Measurements from ENCODE around the gene CAT. TPM values are rescaled to one million over a fixed set of nuclear protein-coding genes. Genes with fewer than 3 reads are reported as not detected.
A peak's percentile ranks its signal among the peaks of the same experiment; 100 is the strongest.

The CAT gene
- total RNA-seq, 1 donor = 62.6 TPM

- Histone ChIP-seq H3K9me3 (ENCODE audit: low read depth, low read length) (no peaks in the 10 kb centered on the region), H3K79me2 (ENCODE audit: insufficient read depth, low read length) (no peaks in the 10 kb centered on the region), H3K4me1 (ENCODE audit: insufficient read depth, low read length) (peaks cover 7% of the 10 kb centered on the region), H3K4me2 (ENCODE audit: insufficient read depth, low read length) (no peak overlapping the region), H2AFZ (ENCODE audit: low read length) (no peak overlapping the region), H3K4me3 (ENCODE audit: insufficient read depth, low read length) (no peak overlapping the region), H3K36me3 (ENCODE audit: insufficient read depth, low read length) (no peaks in the 10 kb centered on the region), H3K27ac (ENCODE audit: low read depth, low read length) (no peak overlapping the region), H3K27me3 (ENCODE audit: insufficient read depth, low read length) (peaks cover 30% of the 10 kb centered on the region), H4K20me1 (ENCODE audit: insufficient read depth, low read length) (no peaks in the 10 kb centered on the region)
- no peak for TF ChIP-seq CTCF (IDR thresholded peaks at IDR 0.05; ENCODE audit: extremely low read depth, low read depth, low read length)
- DNase-seq (ENCODE audit: insufficient read length, low spot score, missing footprints) = peak; percentile 47
These were observed 40.3 kb downstream of the CAT start for GRCh38 chr11:34478845-34479663.

DNA sequence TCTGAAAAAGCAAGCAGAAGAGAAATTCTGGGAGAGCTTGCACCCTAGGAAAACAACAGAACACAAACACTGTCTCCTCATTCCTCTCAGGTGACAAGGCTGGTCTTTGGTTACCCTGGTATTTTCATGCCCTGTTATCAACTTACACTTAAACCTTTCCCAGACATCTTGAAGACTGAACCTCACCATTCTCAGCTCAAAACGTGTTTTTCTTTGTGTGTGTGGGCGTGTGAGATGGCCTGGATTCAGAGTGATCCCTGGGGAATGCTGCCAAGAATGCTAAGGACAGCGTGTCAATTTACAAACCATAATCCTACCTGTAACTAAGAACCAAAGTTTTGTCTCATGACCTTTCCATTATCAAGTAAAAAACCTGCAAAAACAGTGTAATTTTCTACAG, 41.6 kb downstream of the CAT start:
- no peak overlapping the region for H3K4me3 ChIP-seq (ENCODE audit: insufficient read depth, low read length)
- H3K27me3 ChIP-seq (ENCODE audit: insufficient read depth, low read length) = peaks cover 30% of the 10 kb centered on the region
- no peak overlapping the region for H2AFZ ChIP-seq (ENCODE audit: low read length)
- no peak for TF ChIP-seq CTCF (IDR thresholded peaks at IDR 0.05; ENCODE audit: extremely low read depth, low read depth, low read length)
- H4K20me1 ChIP-seq (ENCODE audit: insufficient read depth, low read length) = no peaks in the 10 kb centered on the region
- H3K9me3 ChIP-seq (ENCODE audit: low read depth, low read length) = no peaks in the 10 kb centered on the region
- H3K27ac ChIP-seq (ENCODE audit: low read depth, low read length) = no peak overlapping the region
- no peak overlapping the region for H3K4me2 ChIP-seq (ENCODE audit: insufficient read depth, low read length)
- peaks cover 7% of the 10 kb centered on the region for H3K4me1 ChIP-seq (ENCODE audit: insufficient read depth, low read length)
- DNase-seq (ENCODE audit: insufficient read length, low spot score, missing footprints) = no peak
- H3K79me2 ChIP-seq (ENCODE audit: insufficient read depth, low read length) = no peaks in the 10 kb centered on the region
- no peaks in the 10 kb centered on the region for H3K36me3 ChIP-seq (ENCODE audit: insufficient read depth, low read length)

DNA sequence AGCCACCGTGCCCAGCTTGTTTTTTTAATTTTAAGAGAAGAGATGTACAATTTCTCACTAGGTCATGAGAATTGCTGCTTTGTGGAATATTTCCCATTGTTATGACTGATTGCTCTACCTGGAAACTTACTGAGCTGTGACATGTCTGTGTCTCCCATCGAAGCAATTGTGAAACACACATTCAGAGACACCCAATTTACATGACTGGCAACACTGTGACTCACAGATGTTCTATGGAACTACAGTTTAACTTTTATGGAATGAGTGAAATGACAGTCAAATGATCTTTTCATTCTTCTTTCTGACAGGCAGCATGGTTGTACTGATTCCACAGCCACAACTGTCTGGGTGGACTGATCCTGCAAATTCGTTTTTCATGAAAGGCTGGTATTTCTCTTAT, 42.6 kb downstream of the CAT start:
- no peak for DNase-seq (ENCODE audit: insufficient read length, low spot score, missing footprints)
- no peak overlapping the region for H3K27ac ChIP-seq (ENCODE audit: low read depth, low read length)
- no peaks in the 10 kb centered on the region for H3K9me3 ChIP-seq (ENCODE audit: low read depth, low read length)
- no peaks in the 10 kb centered on the region for H3K36me3 ChIP-seq (ENCODE audit: insufficient read depth, low read length)
- TF ChIP-seq CTCF (IDR thresholded peaks at IDR 0.05; ENCODE audit: extremely low read depth, low read depth, low read length) = no peak
- no peaks in the 10 kb centered on the region for H3K79me2 ChIP-seq (ENCODE audit: insufficient read depth, low read length)
- no peak overlapping the region for H2AFZ ChIP-seq (ENCODE audit: low read length)
- H4K20me1 ChIP-seq (ENCODE audit: insufficient read depth, low read length) = no peaks in the 10 kb centered on the region
- peaks cover 7% of the 10 kb centered on the region for H3K4me1 ChIP-seq (ENCODE audit: insufficient read depth, low read length)
- H3K27me3 ChIP-seq (ENCODE audit: insufficient read depth, low read length) = peaks cover 30% of the 10 kb centered on the region
- no peak overlapping the region for H3K4me3 ChIP-seq (ENCODE audit: insufficient read depth, low read length)
- no peak overlapping the region for H3K4me2 ChIP-seq (ENCODE audit: insufficient read depth, low read length)

GRCh38 chr11:34483106-34483874, 44.6 kb downstream of the CAT start:
- DNase-seq (ENCODE audit: insufficient read length, low spot score, missing footprints) = no peak
- Histone ChIP-seq H3K4me3 (ENCODE audit: insufficient read depth, low read length) (no peak overlapping the region), H4K20me1 (ENCODE audit: insufficient read depth, low read length) (no peaks in the 10 kb centered on the region), H3K36me3 (ENCODE audit: insufficient read depth, low read length) (no peaks in the 10 kb centered on the region), H3K27ac (ENCODE audit: low read depth, low read length) (no peak overlapping the region), H3K27me3 (ENCODE audit: insufficient read depth, low read length) (peaks cover 24% of the 10 kb centered on the region), H2AFZ (ENCODE audit: low read length) (no peak overlapping the region), H3K4me1 (ENCODE audit: insufficient read depth, low read length) (peaks cover 7% of the 10 kb centered on the region), H3K9me3 (ENCODE audit: low read depth, low read length) (no peaks in the 10 kb centered on the region), H3K79me2 (ENCODE audit: insufficient read depth, low read length) (no peaks in the 10 kb centered on the region), H3K4me2 (ENCODE audit: insufficient read depth, low read length) (no peak overlapping the region)
- no peak for TF ChIP-seq CTCF (IDR thresholded peaks at IDR 0.05; ENCODE audit: extremely low read depth, low read depth, low read length)

Data from osteoblast (primary cell).